Testis (tissue), 3 donors: Measurements from ENCODE around the gene STX1B. TPM values are rescaled to one million over a fixed set of nuclear protein-coding genes. Genes with fewer than 3 reads are reported as not detected.

Experiments
- DNase-seq: peaks from one replicate; pipeline ENCODE4 v3.0.0-alpha.2; 2019
- H3K27ac ChIP-seq, 2 donors: fragments of 200-600 bp; sonication (generic); one replicate each; pipeline ENCODE4 v1.5.1; 2019
- H3K27me3 ChIP-seq: fragments of 200-600 bp; sonication (generic); one replicate; pipeline ENCODE4 v1.5.1; 2019
- H3K36me3 ChIP-seq: fragments of 200-600 bp; sonication (generic); one replicate; pipeline ENCODE4 v1.5.1; 2017; ENCODE audit warnings: low read depth; ENCODE audit errors: missing control alignments
- H3K4me1 ChIP-seq: fragments of 200-600 bp; sonication (generic); one replicate; pipeline ENCODE4 v1.5.1; 2019
- H3K4me3 ChIP-seq, 2 donors: fragments of 200-600 bp; sonication (generic); one replicate each; pipeline ENCODE4 v1.5.1; 2017 to 2019
- H3K9me3 ChIP-seq: fragments of 200-600 bp; sonication (generic); one replicate; pipeline ENCODE4 v1.5.1; 2017
- CTCF ChIP-seq, 3 experiments: fragments of 450-650 bp in 2 of 3; fragments of 200-600 bp in 1 of 3; sonication (generic) in 1 of 3; IDR thresholded peaks; one replicate each; pipeline ENCODE4 v1.5.1; 2016 to 2019; ENCODE audit warnings: antibody characterized with exemption in 3 of 3, mild to moderate bottlenecking in 2 of 3, moderate library complexity in 1 of 3
- POLR2A ChIP-seq: fragments of 450-650 bp; IDR thresholded peaks from one replicate; pipeline ENCODE4 v1.6.1; 2017; ENCODE audit warnings: antibody characterized with exemption, mild to moderate bottlenecking, moderate library complexity
- WGBS, 2 donors: methylation state at CpG; one replicate each; pipeline ENCODE4 v1.1.5; 2018; 5-methylcytosine and 5-hydroxymethylcytosine counted together
- intact Hi-C: fragments of 100-400 bp; cut with DNase I; formaldehyde crosslinking; loops from one replicate; pipeline ENCODE4 v1.15.1; 2023; ENCODE audit warnings: low total_unique reads
- polyA plus RNA-seq: library from polyadenylated mRNA; stranded (reverse); fragments of 350-450 nt; fragmentation: Illumina TruSeq; extraction: RNeasy Lipid Tissue Mini Kit (QIAGEN cat#74804); gene quantifications from one replicate; pipeline ENCODE4 v1.2.3, GENCODE V29; 2014; ENCODE audit warnings: low read depth, low replicate concordance; ENCODE audit not compliant: insufficient read depth
- total RNA-seq, 2 donors: library from RNA; depleted of rRNA; stranded (reverse); fragments of >200 nt; gene quantifications; one replicate each; pipeline ENCODE4 v1.2.3, GENCODE V29; 2016

STX1B gene
- total and polyA plus RNA-seq, 3 donors from 2014 or later = 5.8 to 8.7 (median 6.3) TPM

GRCh38 chr16:30974348-30974747 lies 36.1 kb downstream of the STX1B start:
- H3K36me3 ChIP-seq = no peaks in the 10 kb centered on the region
- no peaks in the 10 kb centered on the region for H3K4me1 ChIP-seq
- H3K9me3 ChIP-seq = no peaks in the 10 kb centered on the region
- intact Hi-C loops = no loop called here
- DNase-seq = no peak
- no peak overlapping the region for H3K27ac ChIP-seq
- TF ChIP-seq CTCF (IDR thresholded peaks at IDR 0.05) (no peak), POLR2A (no peak)
- 89 to 95% methylated on average over 6 of the region's 6 CpGs for WGBS, 2 donors
- no peak overlapping the region for H3K4me3 ChIP-seq
- H3K27me3 ChIP-seq = no peaks in the 10 kb centered on the region

GRCh38 chr16:30972872-30973271 lies 37.6 kb downstream of the STX1B start:
- TF ChIP-seq CTCF (IDR thresholded peaks at IDR 0.05) = no peak
- TF ChIP-seq POLR2A = no peak
- WGBS, 2 donors = 87 to 90% methylated on average over 7 of the region's 7 CpGs
- no peaks in the 10 kb centered on the region for H3K4me1 ChIP-seq
- H3K27me3 ChIP-seq = no peaks in the 10 kb centered on the region
- DNase-seq = no peak
- H3K36me3 ChIP-seq = no peaks in the 10 kb centered on the region
- no peaks in the 10 kb centered on the region for H3K9me3 ChIP-seq
- no peak overlapping the region for H3K4me3 ChIP-seq
- H3K27ac ChIP-seq = no peak overlapping the region
- intact Hi-C loops = no loop called here

DNA sequence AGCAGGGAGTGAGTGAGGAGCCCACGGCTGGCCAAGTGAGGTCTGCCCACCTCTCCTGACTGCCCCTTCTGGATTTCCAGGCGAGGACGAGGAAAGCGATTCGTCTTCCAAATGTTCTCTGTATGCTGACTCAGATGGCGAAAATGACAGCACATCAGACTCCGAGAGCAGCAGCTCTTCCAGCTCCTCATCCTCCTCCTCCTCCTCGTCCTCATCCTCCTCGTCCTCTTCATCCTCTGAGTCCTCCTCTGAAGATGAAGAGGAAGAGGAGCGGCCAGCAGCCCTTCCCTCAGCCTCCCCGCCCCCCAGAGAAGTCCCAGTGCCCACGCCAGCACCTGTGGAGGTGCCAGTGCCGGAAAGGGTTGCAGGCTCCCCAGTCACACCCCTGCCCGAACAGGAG lies 39.1 kb downstream of the STX1B start:
- TF ChIP-seq CTCF (IDR thresholded peaks at IDR 0.05) = no peak
- TF ChIP-seq POLR2A = no peak
- 93 to 97% methylated on average over 13 to 14 of the region's 14 CpGs for WGBS, 2 donors
- DNase-seq = no peak
- H3K36me3 ChIP-seq = no peaks in the 10 kb centered on the region
- no peaks in the 10 kb centered on the region for H3K27me3 ChIP-seq
- intact Hi-C loops = no loop called here
- no peak overlapping the region for H3K27ac ChIP-seq
- no peaks in the 10 kb centered on the region for H3K4me1 ChIP-seq
- no peaks in the 10 kb centered on the region for H3K9me3 ChIP-seq
- no peak overlapping the region for H3K4me3 ChIP-seq

GRCh38 chr16:30969246-30969842 lies 41.1 kb downstream of the STX1B start:
- no peaks in the 10 kb centered on the region for H3K36me3 ChIP-seq
- 93 to 94% methylated on average over 19 of the region's 19 CpGs for WGBS, 2 donors

More at GRCh38 chr16:30969246-30969842, 41.1 kb downstream of the STX1B start:
- no peaks in the 10 kb centered on the region for H3K27me3 ChIP-seq
- no peak for DNase-seq
- intact Hi-C loops = no loop called here
- no peaks in the 10 kb centered on the region for H3K4me1 ChIP-seq
- no peaks in the 10 kb centered on the region for H3K9me3 ChIP-seq
- H3K27ac ChIP-seq = no peak overlapping the region
- no peak overlapping the region for H3K4me3 ChIP-seq
- no peak for TF ChIP-seq CTCF (IDR thresholded peaks at IDR 0.05)
- TF ChIP-seq POLR2A = no peak
